SW480 (cell line): ENCODE measurements around the gene HIVEP3.
"Not testable (repeated sequence)": the region's sequence is repeated elsewhere in the genome, so short reads cannot be mapped to it uniquely, and the experiment has no call there.

Source experiments
- DNase-seq: peaks from one replicate; pipeline ENCODE4 v3.0.0-alpha.2; 2016; ENCODE audit warnings: low spot score

The HIVEP3 gene

GRCh38 chr1:41711581-41711980 lies 207.1 kb downstream of the HIVEP3 start:
- DNase-seq = no peak

DNA sequence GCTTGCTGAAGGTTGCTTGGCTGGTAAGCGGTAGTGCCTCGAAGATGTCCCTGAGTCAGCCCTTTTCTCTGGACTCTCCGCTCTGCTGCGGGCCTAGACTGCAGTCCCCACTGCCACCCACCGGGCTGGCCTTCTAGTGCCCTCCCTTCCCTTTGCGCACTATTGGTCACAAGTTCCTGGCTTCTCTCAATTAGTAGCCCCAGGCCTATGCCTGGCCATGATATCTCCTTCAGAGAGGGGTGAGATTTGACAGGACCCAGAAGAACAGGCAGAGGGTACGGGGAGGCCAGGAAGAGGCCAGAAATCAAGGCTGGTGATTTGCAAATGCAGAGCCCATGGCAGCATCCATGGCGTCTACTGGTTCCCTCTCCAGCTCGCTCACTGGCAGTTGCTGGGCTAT lies 207.7 kb downstream of the HIVEP3 start:
- DNase-seq = no peak

- no peak for DNase-seq
Measured at GRCh38 chr1:41709873-41710272, 208.8 kb downstream of the HIVEP3 start.

DNA sequence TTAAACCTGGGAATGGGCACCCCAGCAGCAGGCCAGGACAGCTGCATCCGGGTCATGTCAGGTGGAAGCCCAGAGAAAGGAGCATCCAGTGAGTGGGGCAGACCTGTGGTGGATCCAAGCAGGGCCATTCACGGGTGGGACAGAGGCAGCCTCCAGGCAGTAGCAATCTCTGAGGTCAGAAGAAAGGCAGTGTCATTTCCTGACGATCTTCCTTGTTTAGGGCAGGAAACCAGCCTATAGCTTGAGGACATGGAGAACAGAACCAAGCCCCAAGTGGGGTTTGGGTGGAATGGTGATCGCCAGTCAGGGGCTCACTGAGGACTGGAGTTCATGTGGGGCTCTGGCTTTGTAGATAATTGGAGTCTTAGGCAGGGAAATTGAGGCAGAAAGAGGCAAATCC lies 209.4 kb downstream of the HIVEP3 start:
- no peak for DNase-seq

- no peak for DNase-seq
Measured at GRCh38 chr1:41708332-41708731, 210.4 kb downstream of the HIVEP3 start.

DNA sequence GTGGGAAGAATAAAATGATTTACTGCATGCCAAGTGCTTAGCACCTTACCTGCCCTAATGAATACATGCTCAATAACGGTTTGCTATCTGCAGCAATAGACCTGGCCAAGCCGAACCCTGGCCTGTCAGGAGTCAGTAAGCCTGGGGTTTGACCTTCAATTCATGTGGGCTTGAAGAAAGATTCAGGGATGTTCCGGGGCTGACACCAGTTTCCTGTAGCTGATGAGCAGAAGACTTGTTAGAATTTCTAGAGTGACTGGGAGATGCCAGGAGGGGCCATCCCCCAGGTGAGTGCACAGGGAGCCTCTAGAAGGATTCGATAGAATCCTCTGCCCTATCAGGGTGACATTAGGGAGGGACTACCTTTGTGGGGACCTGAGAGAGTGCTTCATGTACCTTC lies 210.9 kb downstream of the HIVEP3 start:
- DNase-seq = no peak

DNA sequence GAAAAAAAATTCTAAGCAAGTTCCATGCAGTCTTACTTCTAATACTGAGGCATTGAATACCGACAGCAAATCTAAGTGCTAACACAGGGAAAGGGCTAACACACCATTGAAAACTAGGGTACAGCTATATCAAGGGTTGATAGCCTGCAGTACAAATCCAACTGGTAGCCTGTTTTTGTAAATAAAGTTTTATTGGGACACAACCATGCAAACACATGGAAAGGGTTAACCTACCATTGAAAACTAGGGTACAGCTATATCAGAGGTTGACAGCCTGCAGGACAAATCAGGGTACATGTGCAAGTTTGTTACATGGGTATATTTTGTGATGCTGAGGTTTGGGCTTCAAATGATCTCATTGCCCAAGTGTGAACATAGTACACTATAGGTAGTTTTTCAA lies 212.9 kb downstream of the HIVEP3 start:
- DNase-seq = no peak

DNA sequence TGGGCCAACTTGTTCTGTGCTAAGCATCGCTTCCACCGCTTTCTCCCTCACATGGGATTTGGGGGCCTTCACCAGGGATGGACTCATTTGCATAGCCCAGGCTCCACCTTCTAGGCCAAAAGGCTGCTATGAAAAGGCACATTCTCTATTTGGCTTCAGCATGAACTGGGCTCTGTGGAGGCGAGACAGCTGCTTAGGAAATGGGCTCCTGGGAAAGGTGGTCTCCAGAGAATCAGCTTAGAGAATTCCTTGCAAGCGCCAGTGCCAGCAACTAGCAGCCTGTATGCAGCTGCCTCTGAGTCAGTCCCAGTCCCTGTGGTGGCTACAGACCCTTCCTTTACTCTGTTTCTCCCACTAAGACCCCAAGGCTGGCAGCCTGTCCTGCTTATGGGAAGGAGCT lies 214.5 kb downstream of the HIVEP3 start:
- DNase-seq = no peak

DNA sequence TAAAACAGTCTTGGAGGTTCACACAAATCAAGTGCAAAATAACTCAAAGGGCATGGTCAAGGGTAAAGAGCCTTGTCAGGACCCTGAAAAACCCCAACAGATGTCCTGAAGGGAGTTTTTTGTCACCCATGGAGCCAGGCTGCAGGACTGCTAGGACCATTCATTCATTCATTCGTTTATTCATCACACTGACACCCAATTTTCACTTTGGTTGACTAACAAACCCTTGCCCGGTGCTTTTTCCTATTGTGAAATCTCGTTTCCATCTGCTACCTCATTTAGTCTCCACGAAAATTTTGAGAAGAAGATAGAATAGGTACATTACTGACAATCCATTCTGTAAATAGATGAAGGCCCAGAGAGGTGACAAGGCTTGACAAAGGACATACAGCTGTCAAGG lies 216.0 kb downstream of the HIVEP3 start:
- DNase-seq = no peak

DNA sequence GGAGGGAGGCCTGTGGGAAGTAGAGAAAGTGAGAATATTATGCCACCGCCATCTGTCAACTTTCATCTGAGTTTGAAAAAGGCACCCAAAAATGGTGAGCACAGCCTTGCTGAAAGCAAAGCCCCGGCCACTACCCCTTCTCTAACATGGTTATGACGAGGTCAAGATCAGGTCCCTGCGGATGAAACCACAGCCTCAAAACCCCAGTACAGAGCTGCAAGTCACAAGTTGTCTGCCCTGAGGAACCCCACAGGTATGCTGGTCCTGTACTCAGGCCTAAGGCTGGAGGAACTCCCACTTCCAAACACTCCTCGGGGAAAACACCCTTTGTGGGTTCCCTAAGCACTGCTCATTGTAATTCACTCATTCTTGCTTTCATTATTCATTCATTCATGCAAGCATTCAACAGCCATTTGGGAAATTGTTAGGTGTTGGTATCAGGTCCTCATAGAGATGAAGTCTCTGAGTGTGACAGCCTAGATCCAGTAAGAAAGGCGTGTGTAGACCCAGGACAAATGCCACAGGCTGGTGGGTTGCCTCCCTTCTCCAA lies 217.7 kb downstream of the HIVEP3 start:
- no peak for DNase-seq

DNA sequence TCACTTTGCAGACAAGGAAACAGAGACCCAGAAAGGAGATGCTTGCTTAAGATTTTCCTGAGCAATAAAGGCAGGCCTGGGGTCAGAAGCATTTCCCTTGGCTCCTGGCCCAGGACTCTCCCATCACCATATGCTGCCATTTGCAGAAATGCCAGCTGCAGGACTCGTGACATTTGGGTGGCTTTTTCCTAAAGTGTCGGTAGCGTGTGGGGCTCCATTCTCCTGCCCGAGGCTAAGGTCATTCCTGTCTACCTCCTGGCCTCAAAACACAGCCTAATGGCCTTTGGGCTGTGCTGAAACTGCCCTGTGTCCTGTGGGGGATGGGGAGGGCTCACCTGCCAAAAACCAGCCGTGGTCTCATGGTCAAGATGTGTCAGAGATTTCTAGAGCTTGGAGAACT lies 218.1 kb downstream of the HIVEP3 start:
- no peak for DNase-seq

DNA sequence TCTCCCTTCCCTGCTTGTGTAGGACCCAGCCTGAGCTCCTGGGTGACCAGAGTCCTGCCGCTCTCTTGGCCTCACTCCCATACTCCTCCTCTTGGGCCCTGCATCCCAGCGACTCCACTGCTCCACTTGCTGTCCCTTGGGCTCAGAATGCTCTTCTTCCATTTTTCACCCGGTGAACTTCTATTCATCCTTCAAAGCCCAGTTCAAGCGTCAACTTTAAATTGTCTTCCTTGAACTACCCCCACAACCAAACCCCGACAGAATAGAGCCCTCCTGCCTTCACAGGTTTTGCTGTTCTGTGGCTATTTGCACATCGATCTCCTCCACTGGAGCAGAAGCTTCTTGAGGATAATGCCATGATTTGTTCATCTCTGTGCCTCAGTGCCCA lies 218.9 kb downstream of the HIVEP3 start:
- DNase-seq = no peak

- no peak for DNase-seq
Measured at GRCh38 chr1:41698916-41699860, 219.5 kb downstream of the HIVEP3 start.

DNA sequence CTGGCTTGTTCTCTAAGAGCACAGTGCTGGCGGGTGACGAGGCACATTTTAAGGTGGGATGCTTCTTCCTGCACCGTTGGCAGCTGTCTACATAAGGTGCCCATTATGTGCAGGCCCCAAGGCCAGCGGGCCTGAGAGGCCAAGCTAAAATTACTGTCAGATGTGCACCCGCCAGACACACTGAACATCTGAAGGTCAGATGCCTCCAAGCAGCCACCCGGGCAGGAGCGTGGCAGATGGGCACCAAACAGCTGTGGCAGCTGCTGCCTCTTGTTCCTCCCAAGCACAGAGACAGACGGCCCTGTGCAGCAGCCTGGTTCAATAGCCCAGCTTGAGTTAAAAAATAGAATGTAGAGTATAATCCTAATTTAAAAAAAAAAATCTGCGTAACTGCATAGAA lies 222.3 kb downstream of the HIVEP3 start:
- DNase-seq = no peak

- no peak for DNase-seq
Measured at GRCh38 chr1:41695118-41695745, 223.5 kb downstream of the HIVEP3 start.

- DNase-seq = not testable (repeated sequence)
Measured at GRCh38 chr1:41691966-41692365, 226.8 kb downstream of the HIVEP3 start.

DNA sequence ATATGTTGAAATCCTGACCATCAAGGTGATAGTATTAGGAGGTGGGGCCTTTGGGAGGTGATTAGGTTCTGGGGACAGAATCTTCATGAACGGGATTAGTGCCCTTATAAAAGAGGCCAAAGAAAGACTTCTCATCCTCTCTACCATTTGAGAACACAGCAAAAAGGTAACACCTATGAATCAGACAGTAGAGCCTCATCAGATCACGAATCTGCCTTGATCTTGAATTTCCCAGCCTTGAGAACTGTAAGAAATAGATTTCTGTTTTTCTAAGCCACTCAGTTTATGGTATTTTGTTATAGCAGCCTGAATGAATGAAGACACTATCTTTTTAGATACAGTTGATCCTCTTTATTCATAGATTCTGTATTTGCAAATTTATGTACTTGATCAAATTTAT lies 227.3 kb downstream of the HIVEP3 start:
- DNase-seq = no peak

GRCh38 chr1:41690331-41690730 lies 228.4 kb downstream of the HIVEP3 start:
- no peak for DNase-seq

GRCh38 chr1:41689558-41689981 lies 229.2 kb downstream of the HIVEP3 start:
- no peak for DNase-seq

GRCh38 chr1:41689139-41689538 lies 229.6 kb downstream of the HIVEP3 start:
- no peak for DNase-seq

GRCh38 chr1:41687007-41687406 lies 231.7 kb downstream of the HIVEP3 start:
- no peak for DNase-seq

DNA sequence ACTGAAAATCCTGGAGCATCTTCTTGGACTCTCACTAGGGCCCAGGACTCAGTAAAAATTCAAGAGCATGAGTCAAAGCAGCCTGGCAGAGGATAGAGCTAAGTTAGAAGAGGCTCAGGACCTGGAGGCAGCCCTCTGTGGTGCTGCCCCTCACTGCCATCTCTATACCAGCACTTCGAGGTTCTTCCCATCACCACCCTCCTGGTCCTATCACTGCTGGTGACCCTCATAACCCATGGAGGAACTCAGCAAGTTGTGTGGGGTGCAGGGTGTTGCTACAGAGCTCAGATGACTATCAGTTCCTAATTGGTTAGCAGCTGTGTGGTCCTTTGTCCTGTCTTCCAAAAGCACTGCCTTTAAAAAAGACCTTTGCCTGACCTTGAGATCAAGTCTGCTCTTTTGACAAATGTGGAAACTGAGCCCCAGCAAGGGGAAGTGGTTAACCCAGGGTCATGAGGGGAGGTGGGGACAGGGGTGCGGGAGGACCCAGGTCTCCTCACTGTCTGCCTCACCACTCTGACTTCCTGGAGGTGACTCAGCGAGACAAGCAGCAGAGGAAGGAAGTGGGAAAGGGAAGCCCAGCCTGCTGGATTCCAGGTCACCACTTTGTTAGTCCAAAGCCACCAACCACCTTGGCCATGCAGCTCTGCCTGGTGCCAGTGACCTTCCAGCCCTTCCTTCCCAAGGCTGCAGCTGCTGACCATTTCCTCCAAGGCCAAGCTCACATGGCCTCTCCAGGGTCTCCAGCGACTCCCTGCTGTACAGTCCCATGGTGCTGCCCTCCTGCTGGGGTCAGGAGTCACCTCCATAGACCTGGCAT lies 234.8 kb downstream of the HIVEP3 start:
- DNase-seq = peak; percentile 70
